AG04450 (cell line): ENCODE results near the gene RFXAP. TPM values are rescaled to one million over a fixed set of nuclear protein-coding genes. Genes with fewer than 3 reads are reported as not detected.

Experiments used
- CTCF ChIA-PET: fragments of 300-600, 350-600 bp; formaldehyde crosslinking; extraction: SDS; loops from one replicate; lab custom pipeline; 2022; ENCODE audit warnings: antibody characterized with exemption, inconsistent platforms; lab: Charles Lee
- POLR2A ChIA-PET: fragments of 350-600 bp; formaldehyde crosslinking; extraction: SDS; loops from one replicate; lab custom pipeline; 2021; ENCODE audit warnings: antibody characterized with exemption, inconsistent platforms; lab: Yijun Ruan, JAX
- DNase-seq: peaks from one replicate; pipeline ENCODE4 v3.0.0-alpha.2; 2011; ENCODE audit warnings: low read depth, low spot score
- H3K27ac ChIP-seq: one replicate; pipeline ENCODE4 v1.5.1; 2012; ENCODE audit warnings: low read depth, low read length, control low read depth
- H3K27me3 ChIP-seq: one replicate; pipeline ENCODE4 v1.6.0; 2012; ENCODE audit warnings: low read length; ENCODE audit not compliant: control insufficient read depth, insufficient read depth
- H3K4me3 ChIP-seq: 2 replicates; pipeline ENCODE4 v1.5.1; 2011; ENCODE audit warnings: mild to moderate bottlenecking, low read depth, low read length, control low read depth
- H3K9me3 ChIP-seq: 2 replicates; pipeline ENCODE4 v1.5.1; 2012; ENCODE audit warnings: low read length; ENCODE audit not compliant: control insufficient read depth, insufficient read depth
- CTCF ChIP-seq: IDR thresholded peaks from 2 replicates; pipeline ENCODE4 v1.5.1; 2011; ENCODE audit warnings: low read depth, low read length, control low read depth, inconsistent platforms
- polyA plus RNA-seq: library from polyadenylated mRNA; depleted of rRNA; stranded (reverse); fragments of >200 nt; gene quantifications from 2 replicates; pipeline ENCODE4 v1.2.3, GENCODE V29; 2011

RFXAP gene
- polyA plus RNA-seq, 1 experiment, result 4.0 TPM

GRCh38 chr13:36837354-36838092 lies 18.5 kb downstream of the RFXAP start:
- Histone ChIP-seq H3K9me3 (no peaks in the 10 kb centered on the region), H3K27me3 (no peaks in the 10 kb centered on the region), H3K27ac (no peak overlapping the region), H3K4me3 (no peak overlapping the region)
- CTCF ChIA-PET, result interaction anchor here (0.7 to 2.3 kb wide), 3 partner anchors 11 to 418 kb away, joined by 3 to 7 read pairs (median 3); no protein-coding TSS in a partner anchor
- POLR2A ChIA-PET, result no interaction called here
- DNase-seq, result no peak
- TF ChIP-seq CTCF, result no peak

GRCh38 chr13:36839281-36839680 lies 20.3 kb downstream of the RFXAP start:
- H3K4me3 ChIP-seq, result no peak overlapping the region
- no peak for TF ChIP-seq CTCF
- no peaks in the 10 kb centered on the region for H3K9me3 ChIP-seq
- POLR2A ChIA-PET, result no interaction called here
- DNase-seq, result no peak
- no peaks in the 10 kb centered on the region for H3K27me3 ChIP-seq
- CTCF ChIA-PET, result interaction anchor here (0.7 to 1.2 kb wide), 5 partner anchors 9 to 419 kb away, joined by 3 to 4 read pairs (median 4); no protein-coding TSS in a partner anchor
- H3K27ac ChIP-seq, result no peak overlapping the region

- no peak for DNase-seq
- POLR2A ChIA-PET, result interaction anchor here (0.6 kb wide), 1 partner anchor 209 kb away, joined by 3 read pairs; no protein-coding TSS in a partner anchor
- CTCF ChIA-PET, result interaction anchor here (0.6 to 2.2 kb wide), 7 partner anchors 104 to 420 kb away, joined by 3 to 15 read pairs (median 4); no protein-coding TSS in a partner anchor
- Histone ChIP-seq H3K4me3 (no peak overlapping the region), H3K27ac (no peak overlapping the region), H3K27me3 (no peaks in the 10 kb centered on the region), H3K9me3 (no peaks in the 10 kb centered on the region)
- no peak for TF ChIP-seq CTCF
Measured at GRCh38 chr13:36839981-36840380, 21.0 kb downstream of the RFXAP start.

- no peak overlapping the region for H3K27ac ChIP-seq
- no peak for DNase-seq
- H3K4me3 ChIP-seq, result no peak overlapping the region
- no peaks in the 10 kb centered on the region for H3K27me3 ChIP-seq
- ChIA-PET POLR2A (interaction anchor here (0.6 kb wide), 1 partner anchor 208 kb away, joined by 3 read pairs; no protein-coding TSS in a partner anchor), CTCF (interaction anchor here (0.6 to 4.4 kb wide), 8 partner anchors 10 to 558 kb away, joined by 3 to 18 read pairs (median 6); no protein-coding TSS in a partner anchor)
- TF ChIP-seq CTCF, result no peak
- no peaks in the 10 kb centered on the region for H3K9me3 ChIP-seq
Measured at GRCh38 chr13:36840718-36841250, 21.8 kb downstream of the RFXAP start.

- H3K9me3 ChIP-seq, result no peaks in the 10 kb centered on the region
- CTCF ChIA-PET, result interaction anchor here (0.9 to 4.4 kb wide), 8 partner anchors 11 to 559 kb away, joined by 3 to 18 read pairs (median 6); no protein-coding TSS in a partner anchor
- H3K27me3 ChIP-seq, result no peaks in the 10 kb centered on the region
- DNase-seq, result no peak
- H3K4me3 ChIP-seq, result no peak overlapping the region
- no peak; the same call in 1 of the 2 replicates for TF ChIP-seq CTCF
- H3K27ac ChIP-seq, result no peak overlapping the region
- POLR2A ChIA-PET, result no interaction called here
Measured at GRCh38 chr13:36841391-36841790, 22.4 kb downstream of the RFXAP start.
